Fibroblast of the conjunctiva (primary cell): ENCODE results near the gene RASGRP4.
"Not testable (repeated sequence)": the region's sequence is repeated elsewhere in the genome, so short reads cannot be mapped to it uniquely, and the experiment has no call there.

ENCODE experiments used
- DNase-seq: peaks from one replicate; pipeline ENCODE4 v3.0.0-alpha.2; 2010; ENCODE audit warnings: low read depth

The RASGRP4 gene

DNA sequence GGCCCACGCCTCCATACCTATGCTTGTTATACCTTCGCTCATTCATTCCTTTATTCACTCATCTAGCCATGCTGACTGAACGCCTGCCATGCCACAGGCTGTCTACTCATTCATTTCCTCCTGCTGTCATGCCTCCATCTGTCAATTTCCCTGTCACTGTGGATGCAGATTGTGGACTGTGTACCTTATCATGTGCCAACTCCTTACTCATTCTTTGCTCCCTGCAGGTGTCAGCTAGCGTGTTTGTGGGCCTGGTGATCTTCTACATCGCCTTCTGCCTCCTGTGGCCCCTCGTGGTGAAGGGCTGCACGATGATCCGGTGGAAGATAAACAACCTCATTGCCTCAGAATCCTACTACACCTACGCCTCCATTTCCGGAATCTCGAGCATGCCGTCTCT, 55.7 kb downstream of the RASGRP4 start:
- DNase-seq, result no peak

GRCh38 chr19:38369584-38369983, 56.4 kb downstream of the RASGRP4 start:
- DNase-seq, result no peak

DNA sequence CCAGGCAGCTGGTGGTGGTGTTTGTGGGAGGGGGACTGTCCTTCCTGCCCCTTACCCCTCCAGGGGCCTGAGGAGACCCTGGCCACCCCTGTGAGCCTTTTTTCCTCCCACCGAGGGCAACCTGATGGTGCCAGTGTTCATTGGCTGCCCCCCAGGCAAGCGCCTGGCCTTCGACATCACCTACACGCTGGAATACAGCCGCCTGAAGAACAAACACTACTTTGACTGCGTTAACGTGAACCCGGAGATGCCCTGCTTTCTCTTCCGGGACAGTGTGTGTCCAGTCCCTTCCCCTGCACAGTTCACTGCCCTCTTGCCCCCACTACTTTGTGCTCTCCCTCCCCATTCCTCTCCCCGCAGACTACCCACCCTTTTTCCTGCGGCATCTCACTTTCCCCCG, 59.0 kb downstream of the RASGRP4 start:
- DNase-seq, result no peak

GRCh38 chr19:38362946-38363688, 62.9 kb downstream of the RASGRP4 start:
- not testable (repeated sequence) for DNase-seq

GRCh38 chr19:38362076-38362945, 63.7 kb downstream of the RASGRP4 start:
- no peak for DNase-seq

DNA sequence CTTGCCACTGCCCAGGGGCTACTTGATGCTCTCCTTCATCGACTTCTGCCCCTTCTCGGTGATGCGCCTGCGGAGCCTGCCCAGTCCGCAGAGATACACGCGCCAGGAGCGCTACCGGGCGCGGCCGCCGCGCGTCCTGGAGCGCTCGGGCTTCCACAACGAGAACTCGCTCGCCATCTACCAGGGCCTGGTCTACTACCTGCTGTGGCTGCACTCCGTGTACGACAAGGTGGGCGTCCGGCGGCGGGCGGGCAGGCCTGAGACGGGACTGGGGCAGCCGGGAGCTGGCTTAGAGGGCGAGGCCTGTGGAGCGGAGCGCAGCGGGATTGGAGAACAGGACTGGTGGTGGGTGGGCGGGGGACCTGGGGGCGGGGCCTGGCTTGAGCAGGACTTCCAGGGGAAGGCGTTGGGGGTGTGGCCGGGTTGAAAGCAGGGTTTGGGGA, 64.4 kb downstream of the RASGRP4 start:
- no peak for DNase-seq

- DNase-seq, result no peak
These were observed 65.0 kb downstream of the RASGRP4 start for GRCh38 chr19:38360839-38361631.

GRCh38 chr19:38360351-38360750, 65.7 kb downstream of the RASGRP4 start:
- no peak for DNase-seq

- no peak for DNase-seq
These were observed 66.6 kb downstream of the RASGRP4 start for GRCh38 chr19:38359242-38360021.
